Activated gamma-delta T cell treated with anti-CD3 and anti-CD28 coated beads, Interleukin-2, amount 50 U/mL, for 16 hours (primary cell): ENCODE data around the gene FGGY.
"Not testable (repeated sequence)": the region's sequence is repeated elsewhere in the genome, so short reads cannot be mapped to it uniquely, and the experiment has no call there.

Experiments
- DNase-seq: peaks from one replicate; pipeline ENCODE4 v3.0.0-alpha.2; 2020; ENCODE audit warnings: low read depth

FGGY gene

GRCh38 chr1:59352065-59352464 is 55.2 kb downstream of the FGGY start:
- no peak for DNase-seq

- DNase-seq = no peak
Observed at GRCh38 chr1:59353453-59353852, 56.6 kb downstream of the FGGY start.

GRCh38 chr1:59354239-59354638 is 57.3 kb downstream of the FGGY start:
- not testable (repeated sequence) for DNase-seq

GRCh38 chr1:59354709-59355337 is 57.9 kb downstream of the FGGY start:
- DNase-seq = no peak

GRCh38 chr1:59355361-59355760 is 58.5 kb downstream of the FGGY start:
- DNase-seq = no peak

- DNase-seq = no peak
Observed at GRCh38 chr1:59356627-59357026, 59.7 kb downstream of the FGGY start.

GRCh38 chr1:59357645-59358320 is 60.9 kb downstream of the FGGY start:
- no peak for DNase-seq

GRCh38 chr1:59359325-59359724 is 62.4 kb downstream of the FGGY start:
- no peak for DNase-seq

GRCh38 chr1:59360170-59360569 is 63.3 kb downstream of the FGGY start:
- DNase-seq = no peak

GRCh38 chr1:59360729-59361128 is 63.8 kb downstream of the FGGY start:
- DNase-seq = no peak

- no peak for DNase-seq
Observed at GRCh38 chr1:59361766-59362165, 64.9 kb downstream of the FGGY start.

- no peak for DNase-seq
Observed at GRCh38 chr1:59364037-59364436, 67.1 kb downstream of the FGGY start.

- DNase-seq = no peak
Observed at GRCh38 chr1:59366346-59366745, 69.5 kb downstream of the FGGY start.

GRCh38 chr1:59367301-59368007 is 70.6 kb downstream of the FGGY start:
- DNase-seq = no peak

- DNase-seq = no peak
Observed at GRCh38 chr1:59368008-59368670, 71.2 kb downstream of the FGGY start.

- DNase-seq = no peak
Observed at GRCh38 chr1:59375321-59376220, 78.7 kb downstream of the FGGY start.

- DNase-seq = no peak
Observed at GRCh38 chr1:59377350-59377904, 80.5 kb downstream of the FGGY start.

- DNase-seq = no peak
Observed at GRCh38 chr1:59378621-59379370, 81.9 kb downstream of the FGGY start.

GRCh38 chr1:59379371-59379728 is 82.5 kb downstream of the FGGY start:
- DNase-seq = no peak

GRCh38 chr1:59383963-59384362 is 87.1 kb downstream of the FGGY start:
- no peak for DNase-seq

- no peak for DNase-seq
Observed at GRCh38 chr1:59384443-59384842, 87.5 kb downstream of the FGGY start.
